Heart left ventricle (tissue), 13 donors: ENCODE measurements around the gene AZIN2.

Source experiments
- CTCF ChIP-seq, 12 donors: fragments of 200-600 bp; sonication (generic) in 4 of 12; IDR thresholded peaks; one replicate each; pipeline versions ENCODE4 v1.5.0 to v1.8.0; 2018 to 2022; ENCODE audit warnings: antibody characterized with exemption in 12 of 12, mild to moderate bottlenecking in 5 of 12
- POLR2A ChIP-seq, 2 donors: fragments of 450-650 bp; IDR thresholded peaks; one replicate each; pipeline ENCODE4 v1.6.1; 2017; ENCODE audit warnings: antibody characterized with exemption in 2 of 2, mild to moderate bottlenecking in 2 of 2, moderate library complexity in 2 of 2
- donor health status: ischemic (EF 13 %, LVEDD 7.1; RV severe dilation, severe dysfunction).
- donor health status: DM: no; HTN: yes; CAD: no.
- donor health status: DM: no; HTN: no; CAD: no.
- donor health status: ischemic (EF 25% LVEDD 6.9; RV normal size, moderate dysfunction).
- donor health status: ischemic (EF 25% LVEDD 5.7; RV mildly dilated, moderate dysfunction).
- donor health status: ischemic (EF 35%, LVEDD 5.7; RV mildly dilated, moderate dysfunction).
- donor health status: nonischemic (EF 11% LVEDD 7.7; RV severe dilation, severe dysfunction).
- donor health status: DM: yes; HTN: yes; CAD: no.
- donor health status: PGD.
- donor health status: ischemic (EF 29% LVEDD 5.4; RV normal size, mild dysfunction).
- donor health status: nonischemic (EF 23%, LVEDD 6.1; RV moderate dilation, normal function).

- no peak for TF ChIP-seq CTCF (IDR thresholded peaks at IDR 0.05)
- TF ChIP-seq POLR2A (IDR thresholded peaks at IDR 0.05), result no peak
Measured at GRCh38 chr1:33047290-33047689, 33.7 kb upstream of the AZIN2 start.
